A549 (cell line): ENCODE results near the gene PBX3. TPM values are rescaled to one million over a fixed set of nuclear protein-coding genes. Genes with fewer than 3 reads are reported as not detected.

ENCODE experiments used
- ATAC-seq, 2 experiments: fragments of 200-7000 bp in 1 of 2; fragments of >200 bp in 1 of 2; cut with Nextera tagmentation in 1 of 2; cut with Tn5 transposase in 1 of 2; 3 replicates each; pipeline versions ENCODE4 v1.8.0 to v1.9.1; 2018 to 2020; ENCODE audit warnings: mild to moderate bottlenecking in 1 of 2, moderate library complexity in 1 of 2
- CTCF ChIA-PET: fragments of 300-600 bp; sonication (Branson Sonifier 250); formaldehyde crosslinking; extraction: SDS; loops from one replicate; lab custom pipeline; 2021; ENCODE audit warnings: antibody characterized with exemption, inconsistent platforms; lab: Yijun Ruan, JAX
- POLR2A ChIA-PET: fragments of 350-600 bp; formaldehyde crosslinking; extraction: SDS; loops from one replicate; lab custom pipeline; 2021; ENCODE audit warnings: antibody characterized with exemption, inconsistent platforms; lab: Yijun Ruan, JAX
- DNase-seq, 2 experiments: peaks; one replicate each; pipeline versions ENCODE4 v3.0.0 to v3.0.0-alpha.2; 2011 to 2016; ENCODE audit warnings: low read depth in 1 of 2, low spot score in 1 of 2
- FAIRE-seq: peaks from 2 replicates; lab custom pipeline; 2011; peaks lifted over from hg19 to GRCh38; lab: Jason Lieb, UNC
- H3K27ac ChIP-seq, 2 experiments: fragments of >200 bp; sonication (Bioruptor Twin); formaldehyde crosslinking; 3 replicates each; pipeline ENCODE4 v1.5.1; 2016 to 2017
- H3K4me1 ChIP-seq: fragments of >200 bp; sonication (Bioruptor Twin); formaldehyde crosslinking; 3 replicates; pipeline ENCODE4 v1.6.1; 2016
- H3K4me2 ChIP-seq: fragments of >200 bp; sonication (Bioruptor Twin); formaldehyde crosslinking; 3 replicates; pipeline ENCODE4 v1.6.1; 2016
- H3K4me3 ChIP-seq: fragments of >200 bp; sonication (Bioruptor Twin); formaldehyde crosslinking; 3 replicates; pipeline ENCODE4 v1.5.1; 2016
- H3K9me3 ChIP-seq: fragments of >200 bp; sonication (Bioruptor Twin); formaldehyde crosslinking; 3 replicates; pipeline ENCODE4 v1.6.1; 2016
- ATOH8 ChIP-seq: fragments of 250-450 bp; sonication (Bioruptor Pico); IDR thresholded peaks from 2 replicates; pipeline ENCODE4 v1.5.0; 2020; ENCODE audit warnings: low read depth, mild to moderate bottlenecking, moderate library complexity
- CHD4 ChIP-seq: fragments of 200-600 bp; sonication (generic); IDR thresholded peaks from 2 replicates; pipeline ENCODE4 v1.6.1; 2016; ENCODE audit warnings: antibody characterized with exemption, mild to moderate bottlenecking, borderline replicate concordance
- EHF ChIP-seq: fragments of 250-450 bp; sonication (Bioruptor Pico); IDR thresholded peaks from 2 replicates; pipeline ENCODE4 v1.5.0; 2020; ENCODE audit warnings: mild to moderate bottlenecking
- ESRRA ChIP-seq: fragments of 150-350 bp; IDR thresholded peaks from 2 replicates; pipeline ENCODE4 v1.6.1; 2014; ENCODE audit warnings: mild to moderate bottlenecking, low read length, borderline replicate concordance
- FOSL2 ChIP-seq, 2 experiments: fragments of 450-650 bp in 1 of 2; fragments of >200 bp in 1 of 2; sonication (Bioruptor Twin) in 1 of 2; formaldehyde crosslinking; IDR thresholded peaks; 2 replicates each; pipeline versions ENCODE4 v1.5.0 to v1.6.1; 2016 to 2020; ENCODE audit warnings: mild to moderate bottlenecking in 1 of 2, moderate library complexity in 1 of 2
- FOXS1 ChIP-seq: fragments of 250-450 bp; sonication (Bioruptor Pico); IDR thresholded peaks from 2 replicates; pipeline ENCODE4 v1.5.0; 2020; ENCODE audit warnings: mild to moderate bottlenecking, moderate library complexity
- GATA3 ChIP-seq: IDR thresholded peaks from 2 replicates; pipeline ENCODE4 v1.6.1; 2012; ENCODE audit warnings: borderline replicate concordance
- HDAC2 ChIP-seq: fragments of 200-600 bp; sonication (generic); IDR thresholded peaks from 2 replicates; pipeline ENCODE4 v1.6.1; 2016
- HEYL ChIP-seq: fragments of 250-450 bp; sonication (Bioruptor Pico); IDR thresholded peaks from 2 replicates; pipeline ENCODE4 v1.8.0; 2021; ENCODE audit warnings: mild to moderate bottlenecking, moderate library complexity
- HOXA7 ChIP-seq: fragments of 250-450 bp; sonication (Bioruptor Pico); IDR thresholded peaks from 2 replicates; pipeline ENCODE4 v1.5.0; 2020; ENCODE audit warnings: mild to moderate bottlenecking, moderate library complexity
- KDM5A ChIP-seq: fragments of 200-600 bp; sonication (generic); IDR thresholded peaks from 2 replicates; pipeline ENCODE4 v1.6.1; 2016; ENCODE audit warnings: antibody characterized with exemption, mild to moderate bottlenecking
- MAX ChIP-seq: IDR thresholded peaks from 2 replicates; pipeline ENCODE4 v1.6.1; 2012
- MAZ ChIP-seq: fragments of 150-350 bp; IDR thresholded peaks from 2 replicates; pipeline ENCODE4 v1.6.1; 2014; ENCODE audit warnings: antibody characterized with exemption, low read depth, low read length, borderline replicate concordance
- NFE2L2 ChIP-seq: fragments of 150-350 bp; conservative IDR thresholded peaks from 2 replicates; pipeline ENCODE4 v1.6.1; 2014; ENCODE audit warnings: low read length
- NPAS2 ChIP-seq: fragments of 250-450 bp; sonication (Bioruptor Pico); IDR thresholded peaks from 2 replicates; pipeline ENCODE4 v1.8.0; 2022; ENCODE audit warnings: mild to moderate bottlenecking, moderate library complexity, borderline replicate concordance
- NR3C1 ChIP-seq: fragments of >200 bp; sonication (Bioruptor Twin); formaldehyde crosslinking; IDR thresholded peaks from 3 replicates; pipeline ENCODE4 v1.6.1; 2017
- POLR2A ChIP-seq: IDR thresholded peaks from 2 replicates; pipeline ENCODE4 v1.6.1; 2012; ENCODE audit warnings: mild to moderate bottlenecking, low read length
- POLR2AphosphoS2 ChIP-seq: conservative IDR thresholded peaks from 2 replicates; pipeline ENCODE4 v1.6.1; 2012; ENCODE audit warnings: low read length, improper control_type of control experiment, inconsistent platforms
- RCOR1 ChIP-seq: fragments of 150-350 bp; IDR thresholded peaks from 2 replicates; pipeline ENCODE4 v1.6.1; 2014; ENCODE audit warnings: antibody characterized with exemption, low read length, low read depth
- ZC3H11A ChIP-seq: fragments of 450-650 bp; IDR thresholded peaks from 2 replicates; pipeline ENCODE4 v1.6.1; 2014; ENCODE audit warnings: antibody characterized with exemption, mild to moderate bottlenecking
- WGBS: methylation state at CpG from one replicate; pipeline ENCODE4 v1.1.6; 2017; ENCODE audit errors: missing lambda C conversion rate; 5-methylcytosine and 5-hydroxymethylcytosine counted together
- polyA plus RNA-seq, 4 experiments: library from polyadenylated mRNA; depleted of rRNA in 3 of 4; stranded (reverse); fragments of >200 nt; fragmentation: RNase III in 1 of 4; extraction: RNeasy Plus Mini Kit Qiagen cat#74134 plus additional on column Dnase treatment in 1 of 4; gene quantifications; 2 replicates in 3 of 4; 3 replicates in 1 of 4; pipeline ENCODE4 v1.2.3, GENCODE V29; 2011 to 2017
- TF ChIP-seq, protein P1 (sequence below): fragments of >200 bp; sonication (Bioruptor Twin); formaldehyde crosslinking; IDR thresholded peaks from 3 replicates; pipeline ENCODE4 v1.6.1; 2016
- TF ChIP-seq, protein P2 (sequence below): fragments of >200 bp; sonication (Bioruptor Twin); formaldehyde crosslinking; IDR thresholded peaks from 3 replicates; pipeline ENCODE4 v1.5.1; 2016
- TF ChIP-seq, protein P3 (sequence below): fragments of 250-450 bp; sonication (Bioruptor Pico); IDR thresholded peaks from 2 replicates; pipeline ENCODE4 v1.5.0; 2021; ENCODE audit warnings: mild to moderate bottlenecking, moderate library complexity, borderline replicate concordance
- TF ChIP-seq, protein P4 (sequence below): fragments of >200 bp; sonication (Bioruptor Twin); formaldehyde crosslinking; IDR thresholded peaks from 2 replicates; pipeline ENCODE4 v1.6.1; 2016

The PBX3 gene
- polyA plus RNA-seq, 2 of the 4 experiments (the other 2 are of a cell fraction), result 10.7 to 23.5 TPM

DNA sequence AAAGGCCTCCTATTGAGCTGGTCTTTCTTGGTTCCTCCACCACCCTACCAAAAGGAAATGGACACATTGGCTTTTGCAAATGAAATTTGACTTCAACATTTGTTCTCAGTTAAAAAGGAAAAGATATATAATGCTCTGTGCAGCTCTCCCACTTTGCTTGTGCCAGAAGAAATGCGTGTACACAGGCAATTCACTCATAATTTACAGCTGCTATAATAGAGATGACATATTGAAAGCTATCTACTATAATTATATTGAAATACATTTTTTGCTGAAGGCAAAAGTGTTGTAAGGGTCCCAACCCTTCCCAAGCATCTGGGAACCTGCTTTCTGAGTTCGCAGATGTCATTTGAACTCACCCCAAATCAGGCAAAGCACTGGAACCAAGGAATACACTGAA, 173.2 kb downstream of the PBX3 start:
- CTCF ChIA-PET, result interaction anchor here (0.6 to 1.2 kb wide), 3 partner anchors 11 to 376 kb away, joined by 3 to 6 read pairs (median 3); no protein-coding TSS in a partner anchor
- no peak for ATAC-seq
- WGBS, result 89% methylated on average over 2 of the region's 2 CpGs

DNA sequence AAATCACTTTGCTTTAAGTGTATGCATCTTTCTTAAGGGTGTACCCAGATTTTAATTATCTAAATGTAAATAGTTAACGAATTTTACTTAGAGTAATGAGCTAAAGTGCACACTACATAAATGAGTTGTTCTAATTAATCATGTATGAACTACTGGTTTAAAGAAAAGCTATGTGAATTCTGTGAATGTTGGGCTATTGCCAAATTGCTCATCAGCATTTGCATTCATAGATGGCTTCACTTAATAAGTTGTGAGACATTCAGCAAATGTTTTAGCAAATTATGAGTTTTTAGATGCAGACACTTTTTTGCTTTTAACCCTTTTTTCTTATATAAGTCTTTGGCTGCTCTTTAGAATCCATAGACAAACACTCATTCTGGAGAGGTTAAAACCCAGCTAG, 175.7 kb downstream of the PBX3 start:
- CTCF ChIA-PET, result interaction anchor here (1.2 to 1.5 kb wide), 3 partner anchors 23 to 515 kb away, joined by 3 to 4 read pairs (median 3); no protein-coding TSS in a partner anchor
- Histone ChIP-seq H3K4me2 (no peak overlapping the region), H3K9me3 (no peaks in the 10 kb centered on the region)
- WGBS, result 17% methylated on average over 1 of the region's 1 CpG
- POLR2A ChIA-PET, result no interaction called here
- DNase-seq, result no peak
- TF ChIP-seq GATA3, result no peak
- TF ChIP-seq KDM5A, result no peak
- TF ChIP-seq ZC3H11A, result no peak
- TF ChIP-seq FOSL2 (IDR thresholded peaks at IDR 0.05), result no peak
- TF ChIP-seq FOSL2 (CRISPR knock-in tag; IDR thresholded peaks at IDR 0.05), result no peak
- TF ChIP-seq MAX, result no peak
- TF ChIP-seq NR3C1, result no peak
- no peak for TF ChIP-seq POLR2A
- TF ChIP-seq, protein P1, sequence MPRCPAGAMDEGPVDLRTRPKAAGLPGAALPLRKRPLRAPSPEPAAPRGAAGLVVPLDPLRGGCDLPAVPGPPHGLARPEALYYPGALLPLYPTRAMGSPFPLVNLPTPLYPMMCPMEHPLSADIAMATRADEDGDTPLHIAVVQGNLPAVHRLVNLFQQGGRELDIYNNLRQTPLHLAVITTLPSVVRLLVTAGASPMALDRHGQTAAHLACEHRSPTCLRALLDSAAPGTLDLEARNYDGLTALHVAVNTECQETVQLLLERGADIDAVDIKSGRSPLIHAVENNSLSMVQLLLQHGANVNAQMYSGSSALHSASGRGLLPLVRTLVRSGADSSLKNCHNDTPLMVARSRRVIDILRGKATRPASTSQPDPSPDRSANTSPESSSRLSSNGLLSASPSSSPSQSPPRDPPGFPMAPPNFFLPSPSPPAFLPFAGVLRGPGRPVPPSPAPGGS, result no peak
- TF ChIP-seq, protein P2, sequence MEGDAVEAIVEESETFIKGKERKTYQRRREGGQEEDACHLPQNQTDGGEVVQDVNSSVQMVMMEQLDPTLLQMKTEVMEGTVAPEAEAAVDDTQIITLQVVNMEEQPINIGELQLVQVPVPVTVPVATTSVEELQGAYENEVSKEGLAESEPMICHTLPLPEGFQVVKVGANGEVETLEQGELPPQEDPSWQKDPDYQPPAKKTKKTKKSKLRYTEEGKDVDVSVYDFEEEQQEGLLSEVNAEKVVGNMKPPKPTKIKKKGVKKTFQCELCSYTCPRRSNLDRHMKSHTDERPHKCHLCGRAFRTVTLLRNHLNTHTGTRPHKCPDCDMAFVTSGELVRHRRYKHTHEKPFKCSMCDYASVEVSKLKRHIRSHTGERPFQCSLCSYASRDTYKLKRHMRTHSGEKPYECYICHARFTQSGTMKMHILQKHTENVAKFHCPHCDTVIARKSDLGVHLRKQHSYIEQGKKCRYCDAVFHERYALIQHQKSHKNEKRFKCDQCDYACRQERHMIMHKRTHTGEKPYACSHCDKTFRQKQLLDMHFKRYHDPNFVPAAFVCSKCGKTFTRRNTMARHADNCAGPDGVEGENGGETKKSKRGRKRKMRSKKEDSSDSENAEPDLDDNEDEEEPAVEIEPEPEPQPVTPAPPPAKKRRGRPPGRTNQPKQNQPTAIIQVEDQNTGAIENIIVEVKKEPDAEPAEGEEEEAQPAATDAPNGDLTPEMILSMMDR, result no peak
- TF ChIP-seq NPAS2 (CRISPR knock-in tag), result no peak
- TF ChIP-seq MAZ, result no peak
- TF ChIP-seq, all 56 proteins: peak for 0
- ATAC-seq, result no peak
- Histone ChIP-seq H3K27ac (no peak overlapping the region), H3K4me1 (no peaks in the 10 kb centered on the region), H3K4me3 (no peak overlapping the region)
- peak; percentile 23 for FAIRE-seq

More for the DNA sequence above, 173.2 kb downstream of the PBX3 start:
- DNase-seq, result no peak
- no peaks in the 10 kb centered on the region for H3K9me3 ChIP-seq
- no peak overlapping the region for H3K27ac ChIP-seq
- POLR2A ChIA-PET, result no interaction called here
- H3K4me2 ChIP-seq, result no peak overlapping the region
- H3K4me3 ChIP-seq, result no peak overlapping the region
- no peak for FAIRE-seq
- TF ChIP-seq POLR2A, result no peak
- TF ChIP-seq HEYL, result no peak
- no peak for TF ChIP-seq MAX
- TF ChIP-seq POLR2AphosphoS2, result no peak
- TF ChIP-seq ZC3H11A, result no peak
- TF ChIP-seq NFE2L2, result no peak
- no peak for TF ChIP-seq ATOH8 (CRISPR knock-in tag)
- TF ChIP-seq CHD4, result no peak
- TF ChIP-seq HOXA7 (CRISPR knock-in tag), result no peak
- TF ChIP-seq, protein P3, sequence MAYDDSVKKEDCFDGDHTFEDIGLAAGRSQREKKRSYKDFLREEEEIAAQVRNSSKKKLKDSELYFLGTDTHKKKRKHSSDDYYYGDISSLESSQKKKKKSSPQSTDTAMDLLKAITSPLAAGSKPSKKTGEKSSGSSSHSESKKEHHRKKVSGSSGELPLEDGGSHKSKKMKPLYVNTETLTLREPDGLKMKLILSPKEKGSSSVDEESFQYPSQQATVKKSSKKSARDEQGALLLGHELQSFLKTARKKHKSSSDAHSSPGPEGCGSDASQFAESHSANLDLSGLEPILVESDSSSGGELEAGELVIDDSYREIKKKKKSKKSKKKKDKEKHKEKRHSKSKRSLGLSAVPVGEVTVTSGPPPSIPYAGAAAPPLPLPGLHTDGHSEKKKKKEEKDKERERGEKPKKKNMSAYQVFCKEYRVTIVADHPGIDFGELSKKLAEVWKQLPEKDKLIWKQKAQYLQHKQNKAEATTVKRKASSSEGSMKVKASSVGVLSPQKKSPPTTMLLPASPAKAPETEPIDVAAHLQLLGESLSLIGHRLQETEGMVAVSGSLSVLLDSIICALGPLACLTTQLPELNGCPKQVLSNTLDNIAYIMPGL (CRISPR knock-in tag), result no peak
- TF ChIP-seq ESRRA, result no peak
- TF ChIP-seq HDAC2, result no peak
- TF ChIP-seq FOXS1 (CRISPR knock-in tag), result no peak
- no peak for TF ChIP-seq EHF (CRISPR knock-in tag)
- TF ChIP-seq, protein P4, sequence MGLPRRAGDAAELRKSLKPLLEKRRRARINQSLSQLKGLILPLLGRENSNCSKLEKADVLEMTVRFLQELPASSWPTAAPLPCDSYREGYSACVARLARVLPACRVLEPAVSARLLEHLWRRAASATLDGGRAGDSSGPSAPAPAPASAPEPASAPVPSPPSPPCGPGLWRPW, result no peak
- TF ChIP-seq RCOR1, result no peak
- H3K4me1 ChIP-seq, result no peaks in the 10 kb centered on the region
